NCI-H1092 treated with DMSO at 0.1 percent for 48 hours (cell line): ENCODE data around the gene CUEDC1.
"Not testable (repeated sequence)": the region's sequence is repeated elsewhere in the genome, so short reads cannot be mapped to it uniquely, and the experiment has no call there.

ENCODE experiments used
- DNase-seq: peaks from one replicate; lab custom pipeline; 2025; lab: John Stamatoyannopoulos, UW

Gene CUEDC1

GRCh38 chr17:57861000-57861789 is 94.0 kb downstream of the CUEDC1 start:
- no peak for DNase-seq

GRCh38 chr17:57860414-57860999 is 94.7 kb downstream of the CUEDC1 start:
- no peak for DNase-seq

GRCh38 chr17:57859601-57860413 is 95.4 kb downstream of the CUEDC1 start:
- no peak for DNase-seq

- no peak for DNase-seq
Measured at GRCh38 chr17:57858838-57859237, 96.4 kb downstream of the CUEDC1 start.

- DNase-seq, result no peak
Measured at GRCh38 chr17:57856792-57857620, 98.2 kb downstream of the CUEDC1 start.

GRCh38 chr17:57855391-57856035 is 99.7 kb downstream of the CUEDC1 start:
- DNase-seq, result no peak

GRCh38 chr17:57853695-57854094 is 101.5 kb downstream of the CUEDC1 start:
- DNase-seq, result no peak

GRCh38 chr17:57852955-57853328 is 102.3 kb downstream of the CUEDC1 start:
- DNase-seq, result no peak

GRCh38 chr17:57852092-57852954 is 102.9 kb downstream of the CUEDC1 start:
- no peak for DNase-seq

GRCh38 chr17:57849874-57850754 is 105.1 kb downstream of the CUEDC1 start, which contains the start of gene MRPS23:
TSS of gene MRPS23 (minus strand) at chr17:57850044. CDS start at chr17:57850010, 34 bp downstream.
- peak; percentile 98 for DNase-seq

- DNase-seq, result no peak
Measured at GRCh38 chr17:57849163-57849873, 105.9 kb downstream of the CUEDC1 start.

GRCh38 chr17:57846056-57846945 is 108.9 kb downstream of the CUEDC1 start:
- not testable (repeated sequence) for DNase-seq

- no peak for DNase-seq
Measured at GRCh38 chr17:57842280-57842679, 112.9 kb downstream of the CUEDC1 start.

GRCh38 chr17:57839571-57839923 is 115.7 kb downstream of the CUEDC1 start:
- no peak for DNase-seq

GRCh38 chr17:57838857-57839570 is 116.2 kb downstream of the CUEDC1 start:
- DNase-seq, result no peak

GRCh38 chr17:57838453-57838852 is 116.8 kb downstream of the CUEDC1 start:
- no peak for DNase-seq

GRCh38 chr17:57835333-57835900 is 119.8 kb downstream of the CUEDC1 start:
- DNase-seq, result no peak
